Spleen (tissue), 11 donors: Measurements from ENCODE around the gene CFAP43. TPM values are rescaled to one million over a fixed set of nuclear protein-coding genes. Genes with fewer than 3 reads are reported as not detected.

Source experiments
- DNase-seq: peaks from one replicate; pipeline ENCODE4 v3.0.0-alpha.2; 2020
- H3K27ac ChIP-seq, 8 donors: fragments of 200-600 bp; sonication (generic) in 7 of 8; 1 replicate in 4 of 8; 2 replicates in 4 of 8; pipeline versions ENCODE4 v1.5.0 to v1.8.0; 2016 to 2021; ENCODE audit warnings: inconsistent platforms in 4 of 8, mild to moderate bottlenecking in 4 of 8, moderate library complexity in 1 of 8
- H3K27me3 ChIP-seq, 7 donors: fragments of 200-600 bp; sonication (generic) in 6 of 7; replicated peaks in 1 of 7; 1 replicate in 4 of 7; 2 replicates in 3 of 7; pipeline versions ENCODE4 v1.5.0 to v1.8.0; 2016 to 2021; ENCODE audit warnings: inconsistent platforms in 3 of 7, mild to moderate bottlenecking in 1 of 7
- H3K36me3 ChIP-seq, 6 donors: fragments of 200-600 bp; sonication (generic) in 5 of 6; 1 replicate in 4 of 6; 2 replicates in 2 of 6; pipeline versions ENCODE4 v1.5.0 to v1.8.0; 2016 to 2021; ENCODE audit warnings: inconsistent platforms in 2 of 6
- H3K4me1 ChIP-seq, 6 donors: fragments of 200-600 bp; sonication (generic) in 5 of 6; 1 replicate in 3 of 6; 2 replicates in 3 of 6; pipeline versions ENCODE4 v1.5.0 to v1.8.0; 2016 to 2021; ENCODE audit warnings: inconsistent platforms in 3 of 6
- H3K4me3 ChIP-seq, 8 donors: fragments of 200-600 bp; sonication (generic) in 7 of 8; 1 replicate in 4 of 8; 2 replicates in 4 of 8; pipeline versions ENCODE4 v1.5.0 to v1.8.0; 2016 to 2021; ENCODE audit warnings: inconsistent platforms in 4 of 8, mild to moderate bottlenecking in 4 of 8, moderate library complexity in 2 of 8
- H3K9me3 ChIP-seq, 8 donors: fragments of 200-600 bp; sonication (generic) in 7 of 8; 1 replicate in 4 of 8; 2 replicates in 4 of 8; pipeline versions ENCODE4 v1.5.0 to v1.8.0; 2016 to 2021; ENCODE audit warnings: inconsistent platforms in 4 of 8
- POLR2A ChIP-seq, 3 donors: fragments of 450-650 bp; IDR thresholded peaks; one replicate each; pipeline ENCODE4 v1.5.1; 2017; ENCODE audit warnings: antibody characterized with exemption in 3 of 3, mild to moderate bottlenecking in 1 of 3
- POLR2AphosphoS5 ChIP-seq, 3 donors: sonication (generic); formaldehyde crosslinking; IDR thresholded peaks; one replicate each; pipeline ENCODE4 v1.5.1; 2017; ENCODE audit warnings: antibody characterized with exemption in 3 of 3
- WGBS, 5 donors: extraction: QIAGEN DNeasy Blood & Tissue Kit in 3 of 5; methylation state at CpG; one replicate each; pipeline versions ENCODE4 v1.1.5 to v1.1.7; 2013 to 2018; 5-methylcytosine and 5-hydroxymethylcytosine counted together
- intact Hi-C: fragments of 100-400 bp; cut with DNase I; formaldehyde crosslinking; loops from one replicate; pipeline ENCODE4 v1.15.0; 2023; ENCODE audit warnings: low total_unique reads
- polyA plus RNA-seq, 3 donors: library from polyadenylated mRNA; stranded (reverse); fragments of 200-250 nt; gene quantifications; one replicate each; pipeline ENCODE4 v1.2.1, GENCODE V29; 2013
- total RNA-seq, 7 donors: library from RNA; depleted of rRNA in 3 of 7; stranded (reverse); fragments of >200 nt in 3 of 7; fragmentation: NEBNext Ultra II Directional in 4 of 7; extraction: Animal tissue kit (Norgen Biotek cat#: 25700) in 4 of 7; gene quantifications; one replicate each; pipeline versions ENCODE4 v1.1.0 to v1.2.1, GENCODE V29; 2016 to 2021
- TF ChIP-seq, protein P1 (sequence below), 11 experiments: fragments of 200-600 bp in 7 of 11; fragments of 450-650 bp in 4 of 11; sonication (generic) in 4 of 11; IDR thresholded peaks in 8 of 11; conservative IDR thresholded peaks in 3 of 11; 1 replicate in 7 of 11; 2 replicates in 4 of 11; pipeline versions ENCODE4 v1.4.0 to v1.8.0; 2016 to 2021; ENCODE audit warnings: antibody characterized with exemption in 11 of 11, inconsistent platforms in 4 of 11, mild to moderate bottlenecking in 1 of 11
- donor health status: healthy with polysubstance abuse.
- donor health status: DM: no; HTN: no; CAD: no; lungs with moderate emphysema.
- donor health status: DM: no; HTN: no; CAD: no.
- donor health status: Bipolar disorder and iron deficiency.
- donor health status: healthy.
- donor health status: DM: no; HTN: no; CAD: no.
- donor health status: DM: yes; HTN: yes; CAD: no.

CFAP43 gene
- total and polyA plus RNA-seq, 10 donors = 0.13 to 1.1 (median 0.25) TPM; not detected in 1

DNA sequence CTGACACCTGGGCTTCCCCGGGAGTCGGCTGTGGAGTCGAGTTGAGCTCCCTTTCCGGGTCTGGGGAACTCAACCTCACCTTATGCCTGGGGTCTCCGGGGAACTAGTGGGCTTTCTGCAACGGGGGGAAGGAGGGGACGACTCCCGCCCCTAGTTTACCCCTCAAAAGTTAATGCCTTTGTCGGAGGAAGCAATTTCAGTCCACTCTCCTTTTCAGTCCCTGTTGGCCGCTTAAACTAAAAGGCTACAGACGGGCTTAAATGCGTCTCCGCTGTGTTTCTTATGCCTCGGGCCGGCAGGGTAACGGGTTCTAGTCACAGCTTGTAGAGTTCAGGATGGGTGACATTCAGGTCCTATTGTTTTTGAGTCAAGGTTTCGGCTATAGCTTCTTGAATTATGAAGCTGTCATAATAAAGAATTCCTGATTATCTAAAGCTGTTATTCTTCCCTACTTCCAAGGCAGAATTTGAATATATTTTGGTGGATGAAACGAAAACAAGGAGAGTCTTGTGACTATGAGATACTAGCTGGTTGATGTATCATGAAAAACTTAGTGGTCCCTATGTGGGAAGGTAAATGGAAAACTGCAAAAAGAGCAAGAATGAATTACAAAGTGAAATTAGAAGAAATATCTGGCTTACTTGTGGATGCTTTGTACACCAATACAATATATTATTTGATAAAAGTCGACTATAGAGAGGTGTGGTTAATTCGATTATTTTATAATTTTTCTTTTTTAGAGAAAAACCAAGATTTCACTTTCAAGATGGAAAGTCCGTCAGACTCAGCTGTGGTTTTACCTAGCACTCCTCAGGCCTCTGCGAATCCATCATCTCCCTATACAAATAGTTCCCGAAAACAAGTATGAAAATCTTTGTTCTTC lies 109.7 kb downstream of the CFAP43 start:
- H3K4me1 ChIP-seq = peaks cover 6 to 31% (median 20%) of the 10 kb centered on the region in 6 donors
- intact Hi-C loops = loop anchor here (10.0 kb wide), 2 partner anchors 158 to 208 kb away; partner anchors contain the start of genes SLK and STN1

DNA sequence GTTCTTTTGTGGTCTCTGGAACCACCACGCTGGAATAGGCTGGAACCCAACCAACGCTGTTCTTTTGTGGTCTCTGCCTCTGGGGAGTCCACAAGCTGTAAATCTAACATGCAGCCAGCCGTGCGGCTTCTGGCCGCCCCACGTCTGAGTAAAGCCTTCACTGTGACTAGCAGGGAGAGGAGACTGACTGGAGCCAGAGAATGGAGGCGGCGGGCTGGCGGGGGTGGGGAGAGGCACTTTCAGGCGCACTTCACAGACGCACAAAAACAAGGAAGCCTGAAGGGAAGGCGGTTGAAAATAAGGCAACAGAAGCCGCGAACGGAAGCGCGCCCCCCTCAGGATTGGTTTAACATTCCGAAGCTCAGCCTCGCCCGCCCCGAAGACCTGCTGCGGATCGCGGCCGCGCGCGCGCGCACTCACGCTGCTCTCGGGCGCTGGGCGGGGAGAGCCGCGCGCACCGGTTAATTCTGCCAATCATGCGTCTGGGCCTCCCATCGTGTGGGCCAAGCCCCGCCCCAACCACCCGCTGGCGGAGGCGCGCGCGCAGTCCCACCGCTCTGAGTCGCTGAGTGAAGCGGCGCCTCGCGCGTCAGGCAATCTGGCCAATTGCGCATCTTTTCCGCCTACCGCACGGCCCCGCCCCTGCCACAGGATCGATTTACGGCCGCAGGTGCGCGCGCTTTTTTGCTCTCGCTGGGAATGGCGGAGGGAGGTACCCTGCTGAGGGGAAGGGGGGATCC lies 110.5 kb downstream of the CFAP43 start, which contains the start of gene SFR1:
Gene SFR1, plus strand, starts transcription at position 687 of the 740 bp plus-strand sequence. Its CDS starts 13 bp downstream, at position 700.
- Histone ChIP-seq H3K27me3 (no peaks in the 10 kb centered on the region), H3K36me3 (peaks cover 0 to 21% (median 6%) of the 10 kb centered on the region in 6 donors), H3K9me3 (no peaks in the 10 kb centered on the region), H3K27ac (peak within 1 kb of the TSS; percentile 96 to 100 (median 98)), H3K4me3 (peak within 1 kb of the TSS; percentile 66 to 81 (median 72)), H3K4me1 (peaks cover 6 to 31% (median 20%) of the 10 kb centered on the region in 6 donors)
- intact Hi-C loops = loop anchor here (10.0 kb wide), 2 partner anchors 157 to 207 kb away; partner anchors contain the start of genes SLK and STN1
- DNase-seq = peak; percentile 100
- peak; percentile 30 to 89 (median 58) for TF ChIP-seq POLR2A (IDR thresholded peaks at IDR 0.05)
- peak; percentile 96 to 98 (median 97) for TF ChIP-seq POLR2AphosphoS5 (IDR thresholded peaks at IDR 0.05)
- TF ChIP-seq, protein P1, sequence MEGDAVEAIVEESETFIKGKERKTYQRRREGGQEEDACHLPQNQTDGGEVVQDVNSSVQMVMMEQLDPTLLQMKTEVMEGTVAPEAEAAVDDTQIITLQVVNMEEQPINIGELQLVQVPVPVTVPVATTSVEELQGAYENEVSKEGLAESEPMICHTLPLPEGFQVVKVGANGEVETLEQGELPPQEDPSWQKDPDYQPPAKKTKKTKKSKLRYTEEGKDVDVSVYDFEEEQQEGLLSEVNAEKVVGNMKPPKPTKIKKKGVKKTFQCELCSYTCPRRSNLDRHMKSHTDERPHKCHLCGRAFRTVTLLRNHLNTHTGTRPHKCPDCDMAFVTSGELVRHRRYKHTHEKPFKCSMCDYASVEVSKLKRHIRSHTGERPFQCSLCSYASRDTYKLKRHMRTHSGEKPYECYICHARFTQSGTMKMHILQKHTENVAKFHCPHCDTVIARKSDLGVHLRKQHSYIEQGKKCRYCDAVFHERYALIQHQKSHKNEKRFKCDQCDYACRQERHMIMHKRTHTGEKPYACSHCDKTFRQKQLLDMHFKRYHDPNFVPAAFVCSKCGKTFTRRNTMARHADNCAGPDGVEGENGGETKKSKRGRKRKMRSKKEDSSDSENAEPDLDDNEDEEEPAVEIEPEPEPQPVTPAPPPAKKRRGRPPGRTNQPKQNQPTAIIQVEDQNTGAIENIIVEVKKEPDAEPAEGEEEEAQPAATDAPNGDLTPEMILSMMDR (IDR thresholded peaks at IDR 0.05 in 8 of 11, conservative IDR thresholded peaks at IDR 0.05 in 3 of 11) = peak; percentile 27 to 85 (median 77)
- 0 to 1% (median 0%) methylated on average over 28 to 67 of the region's 67 CpGs for WGBS, 5 donors

More for the DNA sequence above, 109.7 kb downstream of the CFAP43 start:
- no peaks in the 10 kb centered on the region for H3K9me3 ChIP-seq
- no peak for DNase-seq
- H3K27ac ChIP-seq = peak overlapping the region; percentile 96 to 100 (median 98)
- no peaks in the 10 kb centered on the region for H3K27me3 ChIP-seq
- peaks cover 0 to 22% (median 6%) of the 10 kb centered on the region in 6 donors for H3K36me3 ChIP-seq
- 16 to 19% (median 18%) methylated on average over 23 of the region's 23 CpGs for WGBS, 5 donors
- peak overlapping the region; percentile 66 to 81 (median 72) for H3K4me3 ChIP-seq
- TF ChIP-seq POLR2AphosphoS5 (IDR thresholded peaks at IDR 0.05) (no peak), POLR2A (IDR thresholded peaks at IDR 0.05) (no peak)
- TF ChIP-seq, protein P1 (IDR thresholded peaks at IDR 0.05 in 8 of 11, conservative IDR thresholded peaks at IDR 0.05 in 3 of 11) = no peak

DNA sequence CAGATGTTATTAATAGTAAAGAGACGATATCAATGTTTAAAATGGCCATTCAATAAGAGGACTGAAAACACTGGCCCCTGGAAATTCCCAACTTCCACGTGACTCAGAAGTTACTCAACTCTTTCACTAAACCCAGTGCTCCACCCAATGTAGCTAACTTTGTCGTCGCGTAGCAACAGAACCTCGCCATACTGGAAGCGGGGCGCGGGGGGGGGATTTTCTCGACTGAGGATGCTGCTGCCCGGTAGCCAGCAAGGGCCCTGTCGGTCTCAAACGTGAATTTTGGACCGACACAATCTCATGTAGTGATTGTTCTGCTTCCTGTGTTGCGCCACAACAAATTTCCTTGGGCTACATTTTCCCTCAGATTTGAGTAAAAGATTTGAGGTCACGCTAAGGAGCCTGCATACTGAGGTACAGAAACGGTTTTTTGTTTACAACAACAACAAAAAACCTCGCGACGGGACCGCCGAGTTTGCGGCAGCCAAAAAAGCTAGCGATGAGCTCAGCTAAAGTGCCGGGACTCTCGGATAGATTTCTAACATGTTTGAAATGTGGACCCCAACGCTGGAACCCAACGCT lies 111.2 kb downstream of the CFAP43 start:
- Histone ChIP-seq H3K4me1 (peaks cover 6 to 31% (median 20%) of the 10 kb centered on the region in 6 donors), H3K9me3 (no peaks in the 10 kb centered on the region), H3K27me3 (no peaks in the 10 kb centered on the region), H3K4me3 (peak overlapping the region; percentile 52 to 81 (median 68)), H3K27ac (peak overlapping the region; percentile 96 to 100 (median 98)), H3K36me3 (peaks cover 0 to 14% (median 6%) of the 10 kb centered on the region in 6 donors)
- DNase-seq = peak; percentile 93
- 0 to 1% (median 0%) methylated on average over 25 to 28 of the region's 28 CpGs for WGBS, 5 donors
- intact Hi-C loops = loop anchor here (10.0 kb wide), 2 partner anchors 156 to 206 kb away; partner anchors contain the start of genes SLK and STN1
- TF ChIP-seq, protein P1 (IDR thresholded peaks at IDR 0.05 in 8 of 11, conservative IDR thresholded peaks at IDR 0.05 in 3 of 11) = no peak
- TF ChIP-seq POLR2AphosphoS5 (IDR thresholded peaks at IDR 0.05) (peak in 1 of 3 donors; percentile 34), POLR2A (IDR thresholded peaks at IDR 0.05) (no peak)
